Mucosa of rectum (tissue), 2 donors: Measurements from ENCODE around the gene PF4V1.

Experiments
- H3K27ac ChIP-seq, 2 donors: one replicate each; pipeline ENCODE4 v1.7.0; 2013; ENCODE audit warnings: inconsistent platforms in 2 of 2, low read depth in 2 of 2, low read length in 2 of 2
- H3K27me3 ChIP-seq, 2 donors: one replicate each; pipeline ENCODE4 v1.7.0; 2013; ENCODE audit warnings: low read length in 2 of 2; ENCODE audit not compliant: control insufficient read depth in 2 of 2, insufficient read depth in 2 of 2
- H3K36me3 ChIP-seq, 2 donors: one replicate each; pipeline ENCODE4 v1.7.0; 2013; ENCODE audit warnings: low read length in 2 of 2; ENCODE audit not compliant: control insufficient read depth in 2 of 2, insufficient read depth in 2 of 2
- H3K4me1 ChIP-seq, 2 donors: one replicate each; pipeline ENCODE4 v1.7.0; 2013; ENCODE audit warnings: low read length in 2 of 2, mild to moderate bottlenecking in 1 of 2; ENCODE audit not compliant: control insufficient read depth in 2 of 2, insufficient read depth in 2 of 2
- H3K4me3 ChIP-seq, 2 donors: one replicate each; pipeline ENCODE4 v1.7.0; 2013; ENCODE audit warnings: low read length in 2 of 2
- H3K9ac ChIP-seq, 2 donors: one replicate each; pipeline ENCODE4 v1.7.0; 2013; ENCODE audit warnings: low read length in 2 of 2, low read depth in 1 of 2, mild to moderate bottlenecking in 1 of 2
- H3K9me3 ChIP-seq, 2 donors: one replicate each; pipeline ENCODE4 v1.7.0; 2013; ENCODE audit warnings: low read length in 2 of 2; ENCODE audit not compliant: control insufficient read depth in 2 of 2
- donor health status: healthy.
- donor health status: Normal muscosa, but diverticular disease.

PF4V1 gene

DNA sequence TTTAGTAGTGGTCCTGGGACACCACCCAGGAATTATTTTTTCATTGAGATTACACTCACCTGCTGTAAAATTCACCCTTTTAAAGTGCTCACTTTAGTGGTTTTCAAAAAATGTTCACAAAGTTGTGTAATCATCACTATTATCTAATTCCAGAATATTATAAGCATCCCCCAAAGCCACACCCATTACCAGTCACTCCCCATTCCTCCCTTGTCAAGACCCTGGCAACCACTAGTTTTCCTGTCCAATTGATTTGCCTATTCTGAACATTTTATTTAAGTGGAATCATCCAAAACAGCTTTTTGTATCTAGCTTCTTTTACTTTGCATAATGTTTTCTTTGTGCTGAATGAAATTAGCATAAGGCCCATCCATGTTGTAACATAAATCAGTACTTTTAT, 29.3 kb upstream of the PF4V1 start:
- Histone ChIP-seq H3K4me3 (no peak overlapping the region), H3K36me3 (no peaks in the 10 kb centered on the region), H3K9ac (no peak overlapping the region), H3K27me3 (no peaks in the 10 kb centered on the region), H3K4me1 (no peaks in the 10 kb centered on the region), H3K9me3 (peaks cover 0 to 5% of the 10 kb centered on the region in 2 donors), H3K27ac (no peak overlapping the region)

- Histone ChIP-seq H3K27ac (no peak overlapping the region), H3K4me1 (no peaks in the 10 kb centered on the region), H3K27me3 (no peaks in the 10 kb centered on the region), H3K9me3 (peaks cover 0 to 5% of the 10 kb centered on the region in 2 donors), H3K36me3 (no peaks in the 10 kb centered on the region), H3K9ac (no peak overlapping the region), H3K4me3 (no peak overlapping the region)
Measured at GRCh38 chr4:73828956-73829355, 24.1 kb upstream of the PF4V1 start.

DNA sequence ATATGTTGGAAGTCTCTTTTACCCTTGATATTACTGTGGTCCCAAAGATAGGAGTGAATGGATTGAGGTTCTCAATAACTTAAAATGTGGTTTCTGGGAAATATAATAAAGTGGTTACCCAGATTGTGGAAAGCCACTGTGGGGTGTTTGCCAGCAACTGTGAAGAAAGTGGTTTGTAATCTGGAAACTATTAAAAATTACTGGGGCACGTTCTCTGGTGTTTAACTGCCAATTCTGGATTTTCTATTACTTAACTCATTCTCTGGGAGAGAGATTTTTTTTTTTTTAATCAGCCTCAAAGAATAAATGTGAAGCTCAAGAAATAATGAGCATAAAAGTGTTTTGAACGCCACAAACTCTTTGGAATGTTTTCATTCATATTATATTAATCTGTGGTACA, 21.5 kb upstream of the PF4V1 start:
- H3K36me3 ChIP-seq: no peaks in the 10 kb centered on the region
- H3K9me3 ChIP-seq: peaks cover 0 to 5% of the 10 kb centered on the region in 2 donors
- no peaks in the 10 kb centered on the region for H3K4me1 ChIP-seq
- no peak overlapping the region for H3K4me3 ChIP-seq
- no peaks in the 10 kb centered on the region for H3K27me3 ChIP-seq
- no peak overlapping the region for H3K9ac ChIP-seq
- no peak overlapping the region for H3K27ac ChIP-seq

- H3K4me3 ChIP-seq: no peak overlapping the region
- H3K36me3 ChIP-seq: no peaks in the 10 kb centered on the region
- H3K4me1 ChIP-seq: no peaks in the 10 kb centered on the region
- H3K9me3 ChIP-seq: peaks cover 0 to 4% of the 10 kb centered on the region in 2 donors
- no peak overlapping the region for H3K27ac ChIP-seq
- no peak overlapping the region for H3K9ac ChIP-seq
- H3K27me3 ChIP-seq: no peaks in the 10 kb centered on the region
Measured at GRCh38 chr4:73832651-73833237, 20.4 kb upstream of the PF4V1 start.

DNA sequence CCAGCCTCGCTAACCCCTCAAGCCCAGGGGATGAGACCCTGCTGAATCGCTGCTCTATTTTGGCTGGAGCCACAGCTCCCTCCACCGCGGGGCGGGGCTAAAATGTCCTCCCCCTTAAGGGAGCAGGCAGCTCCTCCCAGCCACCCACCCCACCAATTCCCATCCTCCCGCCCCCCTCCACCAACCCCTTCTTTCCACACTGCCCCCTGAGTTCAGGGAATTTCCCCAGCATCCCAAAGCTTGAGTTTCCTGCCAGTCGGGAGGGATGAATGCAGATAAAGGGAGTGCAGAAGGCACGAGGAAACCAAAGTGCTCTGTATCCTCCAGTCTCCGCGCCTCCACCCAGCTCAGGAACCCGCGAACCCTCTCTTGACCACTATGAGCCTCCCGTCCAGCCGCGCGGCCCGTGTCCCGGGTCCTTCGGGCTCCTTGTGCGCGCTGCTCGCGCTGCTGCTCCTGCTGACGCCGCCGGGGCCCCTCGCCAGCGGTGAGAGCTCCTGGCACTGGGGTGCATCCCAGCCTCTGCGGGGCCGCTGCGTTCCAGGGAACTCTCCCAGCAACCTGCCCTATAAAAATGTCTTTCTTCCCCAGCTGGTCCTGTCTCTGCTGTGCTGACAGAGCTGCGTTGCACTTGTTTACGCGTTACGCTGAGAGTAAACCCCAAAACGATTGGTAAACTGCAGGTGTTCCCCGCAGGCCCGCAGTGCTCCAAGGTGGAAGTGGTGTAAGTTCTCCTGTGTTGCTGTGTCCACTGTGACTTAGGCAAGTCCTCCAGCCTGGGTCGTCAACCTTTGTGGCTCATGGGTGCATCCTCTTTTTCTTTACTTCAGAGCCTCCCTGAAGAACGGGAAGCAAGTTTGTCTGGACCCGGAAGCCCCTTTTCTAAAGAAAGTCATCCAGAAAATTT, 16.5 kb upstream of the PF4V1 start, which contains the start of gene CXCL6:
CXCL6 (plus strand) TSS at position 306 of the 907 bp plus-strand sequence; CDS start at position 379, 73 bp downstream.
- H3K27ac ChIP-seq: no peak within 1 kb of the TSS
- peak within 1 kb of the TSS; percentile 46 to 64 for H3K4me3 ChIP-seq
- peak within 1 kb of the TSS in 1 of 2 donors; percentile 14 for H3K9ac ChIP-seq
- H3K27me3 ChIP-seq: no peaks in the 10 kb centered on the region
- no peaks in the 10 kb centered on the region for H3K4me1 ChIP-seq
- no peaks in the 10 kb centered on the region for H3K9me3 ChIP-seq
- H3K36me3 ChIP-seq: no peaks in the 10 kb centered on the region

DNA sequence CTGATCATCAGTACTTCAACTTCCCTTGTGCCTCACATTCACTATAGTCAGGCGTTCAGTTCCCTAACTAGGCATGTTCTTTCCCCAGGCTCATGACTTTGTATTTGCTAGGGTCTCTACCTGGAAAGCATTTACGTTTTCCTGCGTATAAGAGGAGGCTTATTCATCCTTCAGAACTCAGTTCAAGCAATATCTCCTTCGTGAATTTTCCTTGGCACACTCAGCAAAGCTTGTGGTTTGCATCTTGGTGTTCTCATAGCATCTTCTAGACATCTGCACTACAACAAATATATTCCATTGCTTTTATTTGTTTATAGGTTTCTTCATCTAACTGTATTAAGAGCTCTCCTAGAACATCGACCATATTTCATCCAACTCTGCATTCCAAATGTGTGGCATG, 14.0 kb upstream of the PF4V1 start:
- H3K27ac ChIP-seq: no peak overlapping the region

GRCh38 chr4:73839715-73840114, 13.4 kb upstream of the PF4V1 start:
- no peaks in the 10 kb centered on the region for H3K9me3 ChIP-seq
- H3K4me1 ChIP-seq: no peaks in the 10 kb centered on the region
- no peak overlapping the region for H3K27ac ChIP-seq
- no peaks in the 10 kb centered on the region for H3K36me3 ChIP-seq
- no peak overlapping the region for H3K4me3 ChIP-seq
- no peaks in the 10 kb centered on the region for H3K27me3 ChIP-seq
- no peak overlapping the region for H3K9ac ChIP-seq

More for the DNA sequence above, 14.0 kb upstream of the PF4V1 start:
- H3K4me3 ChIP-seq: no peak overlapping the region
- H3K27me3 ChIP-seq: no peaks in the 10 kb centered on the region
- no peaks in the 10 kb centered on the region for H3K9me3 ChIP-seq
- no peaks in the 10 kb centered on the region for H3K4me1 ChIP-seq
- H3K36me3 ChIP-seq: no peaks in the 10 kb centered on the region
- no peak overlapping the region for H3K9ac ChIP-seq

DNA sequence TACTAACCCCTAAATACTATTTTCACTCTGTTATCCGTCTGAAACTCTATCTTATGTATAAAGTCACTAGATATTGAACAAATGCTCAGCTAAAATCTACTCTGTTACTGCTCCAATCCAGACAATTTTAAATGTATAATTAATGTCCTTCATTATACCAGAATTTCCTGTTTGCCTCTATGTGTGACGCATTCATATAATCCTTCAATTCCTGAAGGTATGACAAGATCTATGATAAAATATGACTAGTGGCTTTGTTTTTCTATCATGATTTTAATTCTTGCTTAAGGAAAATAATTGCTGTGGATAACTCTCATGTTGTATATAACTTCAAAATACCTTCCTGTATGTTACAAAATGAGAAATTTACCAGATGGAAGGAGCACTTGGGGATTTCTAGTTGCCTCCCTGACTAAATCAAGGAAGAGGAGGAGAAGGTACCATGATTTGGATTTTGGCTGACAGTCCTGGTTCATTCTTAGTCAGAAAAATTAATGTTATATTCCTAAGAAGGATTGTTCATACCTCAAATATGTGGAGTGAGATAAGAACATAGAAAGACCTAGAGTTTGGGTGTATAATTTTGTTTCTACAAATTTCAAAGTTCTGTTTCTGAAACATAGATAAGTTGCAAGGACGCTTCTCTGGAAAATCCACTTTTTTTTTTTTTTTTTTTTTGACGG, 11.7 kb upstream of the PF4V1 start:
- Histone ChIP-seq H3K9ac (no peak overlapping the region), H3K27me3 (no peaks in the 10 kb centered on the region), H3K36me3 (no peaks in the 10 kb centered on the region), H3K27ac (no peak overlapping the region), H3K4me1 (no peaks in the 10 kb centered on the region), H3K9me3 (no peaks in the 10 kb centered on the region), H3K4me3 (no peak overlapping the region)

DNA sequence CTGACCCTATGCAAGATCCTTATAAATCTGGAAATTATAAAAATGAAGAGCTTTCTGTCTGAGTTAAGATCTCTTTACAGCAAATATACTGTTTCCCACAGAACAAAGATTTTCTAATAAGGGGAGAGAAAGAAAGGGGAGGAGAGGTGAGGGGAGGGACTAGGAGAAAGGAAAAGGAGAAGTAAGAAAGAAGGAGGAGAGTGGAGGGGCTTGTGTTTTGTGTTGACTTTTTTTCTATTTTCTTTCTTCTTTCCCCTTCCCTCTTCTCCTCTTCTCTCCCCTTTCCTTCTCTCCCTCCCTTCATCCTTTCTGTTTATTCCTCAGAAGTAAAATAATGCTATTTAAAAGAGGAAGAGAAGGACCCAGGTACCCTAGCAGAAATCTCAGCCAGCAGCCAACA, 10.4 kb upstream of the PF4V1 start:
- no peak overlapping the region for H3K4me3 ChIP-seq
- H3K36me3 ChIP-seq: no peaks in the 10 kb centered on the region
- H3K9me3 ChIP-seq: no peaks in the 10 kb centered on the region
- H3K27ac ChIP-seq: no peak overlapping the region
- H3K4me1 ChIP-seq: no peaks in the 10 kb centered on the region
- H3K9ac ChIP-seq: no peak overlapping the region
- no peaks in the 10 kb centered on the region for H3K27me3 ChIP-seq

DNA sequence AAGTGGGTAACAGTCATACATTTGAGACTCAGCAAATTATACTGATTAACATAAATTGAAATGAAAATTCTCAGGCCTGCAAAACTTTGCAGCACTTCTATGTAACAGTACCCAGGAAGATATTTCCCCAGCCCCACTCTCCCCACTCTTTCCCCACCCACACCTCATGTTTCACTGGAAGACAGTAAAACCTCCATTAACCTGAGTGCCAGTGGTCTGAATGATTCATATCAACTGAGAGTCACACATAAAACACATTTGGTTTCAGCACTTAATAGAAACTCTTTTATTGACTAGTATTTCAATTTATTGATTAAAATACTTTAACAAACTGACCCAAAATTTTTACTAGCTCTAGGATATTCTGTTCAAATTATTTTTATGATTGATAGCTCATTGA, 9.7 kb upstream of the PF4V1 start:
- Histone ChIP-seq H3K27ac (no peak overlapping the region), H3K4me3 (no peak overlapping the region), H3K4me1 (no peaks in the 10 kb centered on the region), H3K36me3 (no peaks in the 10 kb centered on the region), H3K9me3 (no peaks in the 10 kb centered on the region), H3K9ac (no peak overlapping the region), H3K27me3 (no peaks in the 10 kb centered on the region)
